NCI-H2171 (cell line): Measurements from ENCODE around the gene SMIM13.

Source experiments
- DNase-seq: peaks from one replicate; lab custom pipeline; 2025; lab: John Stamatoyannopoulos, UW

The SMIM13 gene

DNA sequence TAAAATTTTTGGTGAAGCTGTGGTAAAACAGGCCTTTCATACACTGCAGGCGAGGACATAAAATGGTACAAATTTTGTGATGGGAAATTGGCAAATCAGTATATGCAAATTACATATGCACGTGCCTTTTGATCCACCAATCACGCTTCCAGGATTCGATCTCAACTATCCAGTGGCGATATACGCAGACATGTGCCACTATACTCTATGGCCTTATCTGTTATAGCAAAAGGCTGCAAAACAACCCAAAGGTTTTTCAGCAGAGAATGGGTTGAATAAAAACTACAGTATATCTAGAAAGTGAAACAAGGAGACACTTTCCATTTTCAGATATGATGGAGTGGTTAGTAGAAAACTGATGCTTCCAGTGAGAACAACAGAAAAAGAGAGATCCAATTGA is 59.8 kb downstream of the SMIM13 start:
- DNase-seq: no peak

DNA sequence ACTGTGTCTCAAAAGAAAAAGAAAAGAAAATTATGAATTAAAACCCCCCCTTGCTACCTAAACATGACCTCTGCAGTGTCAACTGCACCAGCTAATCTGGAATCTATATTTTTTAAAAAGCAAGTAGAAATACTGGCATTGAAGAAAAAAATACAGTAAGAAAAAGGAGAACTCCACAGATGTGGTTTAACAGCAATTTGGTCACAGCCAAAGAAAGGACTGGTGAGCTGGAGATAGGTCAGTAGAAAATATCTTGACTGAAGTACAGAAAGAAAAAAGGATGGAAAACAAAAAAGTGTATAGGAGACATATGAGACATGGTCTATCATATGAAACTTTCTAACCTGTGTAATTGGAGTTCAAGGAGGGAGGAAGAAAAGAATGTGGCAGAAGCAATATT is 62.0 kb downstream of the SMIM13 start:
- no peak for DNase-seq

DNA sequence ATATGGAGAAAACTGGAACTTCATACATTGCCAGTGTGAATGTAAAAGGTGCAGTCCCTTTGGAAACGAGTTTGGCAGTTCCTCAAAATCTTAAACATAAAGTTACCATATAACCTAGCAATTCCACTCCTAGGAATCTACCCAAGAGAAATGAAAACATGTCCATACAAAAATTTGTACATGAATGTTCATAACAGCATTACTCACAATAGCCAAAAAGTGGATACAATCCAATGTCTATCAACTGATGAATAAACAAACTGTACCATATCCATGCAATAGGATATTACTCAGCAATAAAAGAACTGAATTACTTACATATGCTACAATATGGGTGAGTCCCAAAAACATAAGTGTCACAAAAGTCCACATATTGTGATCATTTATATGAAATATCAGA is 66.6 kb downstream of the SMIM13 start:
- no peak for DNase-seq

DNA sequence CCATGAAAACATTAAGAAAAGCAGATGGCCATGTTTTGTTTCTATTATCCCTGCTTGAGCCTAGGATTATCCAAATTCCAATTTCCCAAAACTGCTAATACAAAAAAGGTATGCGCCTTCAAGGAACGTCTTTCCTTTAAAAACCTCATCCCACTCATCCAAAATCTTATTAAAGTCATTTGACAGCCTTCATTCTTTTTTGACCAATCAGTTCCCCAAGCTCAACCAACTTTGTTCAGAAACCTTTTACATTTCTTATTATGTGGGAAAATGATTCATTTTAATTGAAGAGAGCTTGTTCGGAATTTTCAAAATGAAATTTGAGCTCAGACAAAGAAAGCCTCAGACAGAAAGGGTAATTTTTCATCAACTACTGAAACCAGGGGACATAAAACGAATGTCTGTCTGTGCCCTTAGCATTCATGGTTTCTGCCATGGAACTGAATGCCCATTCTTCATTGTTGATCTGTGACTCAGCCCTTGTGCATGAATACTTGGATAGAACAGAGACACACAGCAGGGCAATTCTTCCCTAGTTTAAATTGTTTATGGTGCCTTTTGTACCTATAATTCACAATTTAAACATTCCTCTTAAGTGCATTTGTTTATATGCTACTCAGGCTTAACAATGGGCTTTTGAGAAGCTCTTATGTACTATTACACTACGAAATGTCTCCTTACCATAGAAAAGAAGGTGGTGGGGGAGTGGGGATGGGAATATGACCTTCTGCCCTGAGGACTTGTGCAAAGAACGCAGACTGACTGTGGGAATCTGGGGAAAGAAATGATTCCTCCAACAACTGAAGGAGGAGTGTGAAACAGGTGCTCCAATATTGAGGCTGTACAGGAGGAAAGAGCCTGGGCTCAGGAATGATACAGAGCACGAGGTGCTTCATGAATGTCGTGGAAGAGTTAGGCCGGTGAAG is 67.7 kb downstream of the SMIM13 start:
- no peak for DNase-seq

DNA sequence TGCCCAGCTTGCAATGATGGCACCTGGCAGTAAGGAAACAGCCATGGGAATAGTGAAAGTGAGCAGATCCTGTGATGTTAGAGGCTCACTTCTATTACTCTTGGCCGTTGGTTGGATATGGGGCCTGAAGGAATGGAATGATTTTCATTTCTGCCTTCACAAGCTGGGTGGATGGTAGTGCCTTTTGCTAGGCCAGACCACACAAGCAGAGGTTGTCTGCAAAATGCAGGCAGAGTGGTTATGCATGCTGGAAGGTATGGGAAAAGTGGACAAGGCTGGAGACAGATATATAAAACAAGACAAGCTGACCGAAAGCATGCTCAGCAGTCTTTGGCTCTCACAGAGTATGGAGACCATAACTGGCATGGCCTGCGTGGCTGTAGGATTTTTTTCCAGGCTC is 68.6 kb downstream of the SMIM13 start:
- DNase-seq: no peak

DNA sequence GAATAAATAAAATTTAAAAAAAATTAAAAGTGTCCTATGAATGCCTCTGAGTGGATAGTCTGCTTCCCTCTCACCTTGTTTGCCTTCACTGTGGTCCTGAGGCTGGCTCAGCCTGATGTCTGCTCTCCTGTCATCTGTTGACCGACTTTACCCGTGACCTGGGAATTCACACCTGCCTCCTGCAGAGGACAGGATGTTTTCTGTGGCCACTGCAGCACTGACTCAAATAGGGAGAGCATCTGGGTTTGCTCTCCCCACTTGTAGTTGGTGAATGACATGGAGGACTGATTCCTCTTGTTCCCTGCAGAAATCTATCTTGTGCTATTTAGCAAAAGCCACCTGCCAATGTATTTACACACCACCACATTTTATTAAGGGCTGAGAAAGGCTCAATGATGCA is 70.3 kb downstream of the SMIM13 start:
- no peak for DNase-seq

DNA sequence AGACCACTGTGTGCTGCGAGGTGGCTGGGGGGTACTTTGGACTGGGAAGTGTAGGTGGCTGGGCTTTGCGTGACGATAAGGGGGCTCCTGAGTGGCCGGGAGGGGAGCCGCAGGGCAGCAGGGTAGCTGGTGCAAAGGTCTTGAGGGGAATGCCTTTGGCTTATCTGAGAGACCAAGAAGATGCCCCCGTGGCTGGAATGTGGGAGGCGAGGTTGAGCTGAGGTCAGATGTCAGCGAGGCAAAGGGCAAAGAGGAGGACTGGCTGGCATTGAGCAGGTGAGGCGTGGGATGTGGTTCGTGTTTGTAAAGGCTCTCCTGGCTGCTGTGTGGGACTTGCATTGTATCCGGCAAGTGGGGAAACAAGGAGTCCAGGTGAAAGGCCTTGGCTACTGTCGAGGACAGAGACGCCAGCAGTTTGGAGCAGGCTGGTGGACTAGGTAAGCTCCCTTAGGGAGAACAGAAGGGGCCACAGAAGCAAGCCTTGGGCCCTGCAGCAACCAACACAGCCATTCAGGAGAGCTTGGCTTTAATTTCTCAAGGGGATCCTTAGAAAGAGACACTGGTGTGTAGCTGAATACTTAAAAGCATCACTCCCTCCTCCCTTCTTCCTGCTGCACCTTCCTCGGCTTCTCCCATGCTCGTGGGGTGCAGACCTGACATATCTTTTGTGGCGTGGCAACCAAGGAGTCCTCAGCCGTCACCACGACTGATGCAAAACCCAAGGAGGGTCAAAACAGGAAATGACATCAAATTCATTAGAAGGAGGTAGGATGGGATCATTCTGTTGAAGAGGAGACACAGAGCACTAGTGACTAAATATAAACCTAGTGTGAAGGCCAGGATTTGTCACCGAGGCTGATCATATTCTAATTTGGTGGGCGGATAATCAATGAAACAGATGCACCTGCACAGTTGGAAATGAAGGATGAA is 71.3 kb downstream of the SMIM13 start:
- DNase-seq: no peak

DNA sequence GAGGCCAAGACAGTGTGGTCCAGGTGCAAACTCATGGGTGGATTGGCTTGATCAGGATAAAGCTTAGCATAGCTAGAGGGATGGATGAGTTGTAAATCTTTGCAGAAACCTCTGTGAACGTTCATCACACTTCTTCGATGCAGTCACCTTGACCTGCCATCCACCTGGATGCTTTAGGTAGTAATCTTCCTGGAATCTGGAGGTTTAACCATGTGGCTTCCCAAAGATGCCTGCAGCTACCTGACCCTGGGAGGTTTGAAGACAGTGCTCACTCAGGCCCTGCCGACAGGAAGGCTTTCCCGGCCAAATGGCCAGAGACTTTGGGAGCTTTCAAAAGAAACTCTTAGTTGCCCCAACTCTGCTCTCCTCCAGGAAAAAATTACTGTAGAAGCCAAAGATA is 73.3 kb downstream of the SMIM13 start:
- no peak for DNase-seq

DNA sequence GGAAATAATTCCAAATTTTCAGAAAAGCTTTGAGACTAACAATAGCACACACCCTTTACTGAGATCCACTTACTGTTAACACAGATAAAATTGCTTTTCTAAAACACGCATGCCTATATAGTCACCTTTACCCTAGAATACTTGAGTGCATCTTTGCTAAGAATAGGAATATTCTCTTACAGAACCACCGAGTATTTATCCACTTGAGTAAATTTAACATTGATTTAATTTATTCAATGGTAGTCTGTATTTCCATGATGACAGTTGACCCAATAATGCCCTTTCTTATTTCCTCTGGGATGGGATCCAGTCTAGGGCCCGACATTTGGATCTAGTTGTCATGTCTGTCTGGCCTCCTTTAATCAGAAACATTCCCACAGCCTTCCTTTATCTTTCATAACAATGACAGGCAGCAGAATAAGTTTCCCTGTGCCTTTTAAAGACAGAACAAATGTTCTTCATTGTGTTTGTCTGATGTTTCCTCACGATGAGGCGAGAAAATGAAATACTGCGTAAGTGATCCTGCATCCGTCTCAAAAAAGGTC is 74.5 kb downstream of the SMIM13 start:
- DNase-seq: no peak

DNA sequence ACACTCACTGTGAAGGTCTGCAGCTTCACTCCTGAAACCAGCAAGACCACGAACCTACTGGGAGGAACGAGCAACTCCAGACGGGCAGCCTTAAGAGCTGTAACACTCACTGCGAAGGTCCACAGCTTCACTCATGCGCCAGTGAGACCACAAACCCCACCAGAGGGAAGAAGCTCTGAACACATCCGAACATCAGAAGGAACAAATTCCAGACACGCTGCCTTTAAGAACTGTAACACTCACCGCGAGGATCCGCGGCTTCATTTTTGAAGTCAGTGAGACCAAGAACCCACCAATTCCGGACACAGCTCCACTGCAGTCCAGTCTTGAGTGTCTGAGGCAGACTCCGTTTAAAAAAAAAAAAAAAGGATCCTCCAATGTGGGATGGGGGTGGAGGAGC is 78.3 kb downstream of the SMIM13 start:
- no peak for DNase-seq

DNA sequence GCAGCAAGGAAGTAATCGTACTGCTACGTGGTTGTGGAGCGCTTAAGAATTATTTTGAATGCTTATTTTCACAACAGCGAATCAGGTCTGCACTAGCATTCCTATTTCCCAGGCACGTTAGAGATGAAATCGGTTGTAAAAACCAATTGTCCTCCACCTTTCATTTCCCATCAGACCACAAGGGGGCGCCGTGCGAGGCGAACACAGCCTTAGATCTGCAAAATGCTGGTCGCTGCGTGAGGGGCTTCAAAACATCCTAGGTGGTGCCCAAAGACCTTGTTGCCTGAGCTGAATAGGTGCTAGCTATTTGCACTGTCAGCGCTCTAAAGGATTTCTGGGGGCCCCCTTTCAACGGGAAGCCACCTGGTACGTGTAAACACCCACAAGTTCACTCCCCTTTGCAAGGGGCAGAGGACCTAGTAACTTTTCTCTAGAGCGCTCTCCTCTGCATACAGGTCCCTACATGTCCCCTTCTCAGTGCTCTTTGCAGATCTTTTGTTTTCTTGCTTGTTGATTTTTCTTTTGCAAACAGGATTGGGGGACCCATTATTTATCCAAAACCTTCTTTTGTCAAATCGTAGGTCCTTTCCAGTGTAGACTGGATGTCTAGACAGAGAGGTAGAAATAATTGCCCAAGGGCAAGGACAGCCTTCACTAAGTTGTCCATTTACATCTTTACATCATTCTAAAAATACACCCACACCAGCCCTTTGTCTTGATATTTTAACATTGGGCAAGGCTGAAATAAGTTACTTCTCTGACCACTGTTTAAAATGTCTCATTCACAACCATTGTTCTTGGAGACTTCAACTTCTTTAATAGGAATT is 79.1 kb downstream of the SMIM13 start:
- DNase-seq: peak; percentile 13

DNA sequence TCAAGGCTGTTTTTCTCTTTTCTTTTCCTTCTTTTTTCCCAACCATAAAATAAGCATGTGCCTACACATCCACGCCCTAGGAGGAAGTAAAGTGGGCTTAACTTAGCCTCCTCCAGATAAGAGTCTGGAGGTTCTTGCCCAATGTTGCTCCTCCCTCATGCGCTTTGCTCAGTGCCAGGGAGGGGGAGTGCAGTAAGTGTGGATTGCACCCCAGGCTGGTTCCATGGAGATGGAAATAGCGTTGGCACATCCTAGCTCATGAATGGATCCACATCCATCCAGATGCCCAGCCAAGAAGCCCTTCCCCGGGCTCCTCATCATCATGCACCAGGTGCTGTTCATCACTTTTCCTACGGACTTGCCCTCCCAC is 80.6 kb downstream of the SMIM13 start:
- DNase-seq: no peak

DNA sequence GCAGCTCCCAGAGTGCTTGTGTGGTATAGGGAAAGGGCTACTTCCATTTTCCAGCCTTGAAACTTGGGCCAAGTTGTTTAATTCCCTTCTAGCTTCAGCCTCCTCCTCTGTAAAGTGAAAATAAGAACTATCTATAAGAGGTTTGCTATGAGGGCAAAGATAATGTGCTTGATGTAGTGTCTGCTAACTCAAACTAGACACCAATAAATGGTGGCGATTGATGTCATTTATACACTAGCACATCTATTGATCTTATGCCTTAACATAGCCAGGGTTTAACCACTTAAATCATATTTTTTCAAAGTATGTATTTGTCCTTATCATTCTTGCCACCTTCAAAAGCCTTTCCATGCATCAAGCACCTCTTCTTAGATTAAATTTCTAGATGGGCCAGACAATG is 83.6 kb downstream of the SMIM13 start:
- DNase-seq: no peak

DNA sequence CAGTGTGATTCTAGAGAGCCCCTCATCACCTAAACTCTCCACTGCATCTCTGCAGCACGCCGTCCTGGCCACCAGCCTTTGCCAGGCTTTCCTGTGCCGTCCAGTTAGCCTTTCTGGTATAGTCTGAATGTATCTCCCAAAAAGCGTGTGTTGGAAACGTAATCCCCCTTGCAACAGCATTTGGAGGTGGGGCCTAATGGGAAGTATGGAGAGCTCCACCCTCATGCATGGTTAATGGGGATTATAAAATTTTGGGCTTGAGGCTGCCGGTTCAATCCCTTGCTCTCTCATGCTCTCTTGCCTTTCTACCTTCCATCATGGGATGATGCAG is 85.4 kb downstream of the SMIM13 start:
- no peak for DNase-seq

DNA sequence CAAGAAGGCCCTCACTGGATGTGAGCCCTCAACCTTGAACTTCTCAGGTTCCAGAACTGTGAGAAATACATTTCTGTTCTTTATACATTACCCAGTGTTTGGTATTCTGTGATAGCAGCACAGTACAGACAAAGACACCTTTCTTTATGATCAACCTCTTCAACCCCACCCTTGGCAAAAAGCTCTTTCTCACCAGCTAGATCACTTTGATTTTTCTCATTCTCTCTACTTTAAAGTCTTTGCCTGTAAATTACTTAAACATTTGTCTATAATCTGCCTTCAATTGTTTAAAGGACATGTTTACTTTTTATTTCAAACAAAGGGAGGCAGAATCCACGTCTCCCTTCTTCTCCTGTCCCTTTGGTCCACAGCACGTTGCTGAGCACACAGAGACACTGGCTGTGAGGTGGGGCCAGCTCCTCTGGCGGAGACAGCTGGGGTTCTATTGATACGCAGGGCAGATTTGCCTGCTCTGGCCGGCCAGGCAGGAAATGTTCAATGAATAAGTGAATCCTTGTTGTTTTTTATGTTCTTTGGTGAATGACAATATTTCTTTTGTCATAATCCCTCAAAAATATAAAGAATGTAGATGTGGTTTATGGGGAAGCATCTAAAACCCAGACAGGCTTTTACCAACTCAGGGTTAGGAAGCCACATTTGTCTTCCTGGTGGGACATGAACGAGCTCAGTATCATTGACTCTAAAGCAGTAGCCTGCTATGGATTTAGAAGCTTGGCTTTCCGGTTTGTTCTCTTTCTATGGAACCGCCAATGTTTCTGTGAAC is 86.0 kb downstream of the SMIM13 start:
- DNase-seq: no peak

DNA sequence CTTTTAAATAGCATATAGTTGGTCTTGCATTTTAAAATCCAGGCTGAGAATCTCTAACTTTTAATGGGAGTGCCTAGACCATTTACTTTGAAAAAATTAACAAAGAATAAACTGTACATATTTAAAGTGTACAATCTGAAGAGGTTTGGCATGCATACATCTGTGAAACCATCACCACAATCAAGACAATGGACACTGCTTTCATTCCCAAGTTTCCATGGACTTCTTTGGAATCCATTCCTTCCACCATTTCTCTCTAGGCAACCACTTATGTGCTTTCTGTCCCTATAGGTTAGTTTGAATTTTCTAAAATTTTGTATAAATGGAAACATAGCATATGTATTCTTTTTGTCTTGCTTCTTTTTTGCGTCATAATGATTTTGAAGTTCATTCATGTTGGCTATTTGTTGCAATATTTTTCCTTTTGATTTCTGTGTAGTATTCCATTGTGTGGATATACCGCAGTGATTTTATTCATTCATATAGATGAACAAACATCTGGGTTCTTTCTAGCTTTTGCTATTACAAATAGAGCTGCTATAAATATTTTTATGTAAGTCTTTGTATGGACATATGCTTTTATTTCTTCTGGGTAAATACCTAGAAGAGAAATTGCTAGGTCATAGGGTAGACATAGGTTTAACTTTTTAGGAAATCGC is 88.0 kb downstream of the SMIM13 start:
- DNase-seq: no peak

DNA sequence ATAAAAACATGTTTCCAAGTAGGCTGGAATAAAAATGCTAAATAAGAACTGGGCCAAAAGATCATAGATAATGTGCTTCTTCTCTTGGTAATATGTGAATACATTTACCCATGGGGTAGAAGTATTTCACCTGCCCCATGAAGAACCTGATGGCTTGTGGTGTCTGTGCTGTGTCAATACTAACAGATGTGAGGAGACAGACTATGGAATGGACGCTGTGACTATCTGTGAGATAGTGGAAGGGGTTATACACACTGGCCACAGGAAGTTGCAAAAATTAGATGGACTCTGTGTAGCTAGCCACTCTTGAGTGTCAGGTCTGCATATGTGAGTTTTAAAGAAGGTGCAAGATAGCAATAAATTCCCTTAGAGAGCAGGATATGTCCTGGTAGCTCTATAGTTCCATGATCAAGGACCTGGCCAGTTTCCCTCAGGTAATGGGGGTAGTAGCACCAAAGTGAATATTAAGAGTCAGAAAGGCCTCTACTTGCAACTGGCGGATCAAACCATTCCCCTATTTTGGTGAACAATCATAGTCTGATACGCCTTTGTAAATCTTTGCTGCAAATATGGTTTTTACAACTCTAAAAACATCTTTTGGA is 90.2 kb downstream of the SMIM13 start:
- no peak for DNase-seq

DNA sequence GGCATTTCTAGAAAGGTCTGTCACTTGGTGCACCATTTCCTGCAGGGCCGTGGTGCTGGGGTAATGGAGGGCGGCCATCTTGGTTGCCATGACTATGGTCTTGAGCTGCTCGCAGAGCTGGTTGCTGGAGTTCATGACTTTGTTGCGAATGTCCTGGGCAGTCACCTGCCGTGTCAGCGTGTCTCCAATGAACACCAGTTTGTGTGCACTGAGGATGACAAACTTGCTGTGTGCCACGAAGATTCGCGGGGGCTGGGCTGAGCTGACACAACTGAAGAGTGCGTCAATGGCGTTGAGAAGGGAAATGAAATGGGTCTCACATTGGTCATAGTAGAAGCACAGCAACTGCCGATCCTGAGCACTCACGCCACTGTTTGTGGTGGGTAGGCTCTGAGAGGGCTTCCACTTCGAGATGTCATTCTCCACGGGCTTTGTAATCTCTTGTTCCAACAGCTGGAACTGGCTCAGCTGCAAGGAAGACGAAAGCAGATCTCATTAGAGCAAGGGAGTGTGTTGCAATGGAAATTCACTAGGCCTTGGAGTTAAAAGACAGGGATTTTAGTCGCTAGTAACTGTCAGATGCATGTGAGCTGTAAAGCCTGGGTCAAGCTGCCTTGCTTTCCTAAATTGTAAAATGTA is 91.7 kb downstream of the SMIM13 start:
- DNase-seq: no peak

DNA sequence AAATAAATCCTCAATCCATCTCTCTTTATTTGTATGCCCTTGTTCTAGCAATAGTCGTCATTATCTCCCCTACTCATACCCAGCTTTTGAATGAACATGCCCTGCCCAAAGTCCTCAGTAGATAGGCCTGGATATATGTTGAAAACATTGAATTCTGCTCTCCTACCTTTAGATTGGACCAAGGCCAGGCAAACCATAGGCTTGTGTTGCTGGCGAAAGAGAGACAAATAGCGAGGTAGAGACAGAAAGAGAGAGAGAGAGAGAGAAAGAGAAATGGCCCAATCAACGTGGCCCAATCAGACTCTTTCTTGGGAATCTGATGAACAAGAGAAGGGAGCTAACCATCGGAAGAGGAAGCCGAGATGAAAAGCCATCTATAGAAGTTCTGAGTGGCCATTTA is 93.7 kb downstream of the SMIM13 start:
- DNase-seq: no peak
